NCI-H774 (cell line): ENCODE results near the gene BCL10.

ENCODE experiments used
- DNase-seq: peaks from one replicate; lab custom pipeline; 2025; lab: John Stamatoyannopoulos, UW

The BCL10 gene

DNA sequence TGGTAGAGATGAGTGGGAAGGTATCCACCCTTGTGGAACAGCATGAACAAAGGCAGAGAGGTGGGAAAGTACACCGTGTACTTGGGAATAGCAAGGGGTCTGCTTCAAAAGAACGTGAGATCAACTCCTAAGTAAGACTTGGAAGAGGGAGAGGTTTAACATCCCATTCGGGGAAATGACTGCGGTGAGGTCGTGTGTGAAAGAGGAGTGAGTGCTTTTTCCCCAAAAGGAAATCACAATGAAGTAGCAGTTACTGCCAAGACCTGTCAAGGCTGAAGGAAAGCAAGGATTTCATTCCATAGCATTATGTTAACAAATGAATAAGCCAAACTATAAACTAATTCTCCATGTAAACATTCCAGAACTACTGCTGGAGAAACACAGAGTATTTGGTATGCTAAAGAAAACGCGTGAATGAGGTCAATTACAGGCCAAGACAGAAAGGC, 55.7 kb downstream of the BCL10 start:
- no peak for DNase-seq

DNA sequence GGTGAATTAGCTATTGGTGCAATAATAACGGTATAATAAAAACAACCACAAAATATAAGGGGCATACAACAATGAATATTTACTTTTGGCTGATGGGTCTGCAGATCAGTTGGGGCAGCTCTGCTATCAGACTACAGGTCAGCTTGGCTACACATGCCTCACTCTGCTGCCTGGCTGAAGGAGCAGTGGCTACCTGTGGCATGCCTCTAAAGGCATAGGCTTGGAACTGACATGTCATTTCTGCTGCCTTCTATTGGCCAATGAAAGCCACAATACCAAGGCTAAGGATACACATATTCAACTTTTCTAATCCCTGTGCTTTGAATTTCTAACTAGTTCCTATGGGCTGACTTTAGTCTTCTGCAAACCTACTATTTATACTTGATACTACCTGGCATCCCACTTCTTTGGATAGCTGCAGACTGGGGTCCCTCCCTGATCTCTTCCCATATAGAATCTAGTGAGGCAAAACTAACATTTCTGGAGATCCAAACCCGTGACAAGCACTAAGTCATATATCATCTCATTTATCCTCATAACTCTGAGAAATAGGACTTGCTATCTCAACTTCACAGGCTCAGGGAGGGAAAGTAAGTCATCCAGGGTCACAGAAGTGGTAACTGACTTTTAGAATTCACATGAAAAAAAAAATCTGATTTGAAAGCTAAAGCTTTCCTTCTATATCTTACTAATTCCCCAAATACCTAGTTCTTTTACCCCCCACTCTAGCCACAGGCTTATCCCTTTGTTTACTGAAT, 56.4 kb downstream of the BCL10 start:
- DNase-seq = no peak

DNA sequence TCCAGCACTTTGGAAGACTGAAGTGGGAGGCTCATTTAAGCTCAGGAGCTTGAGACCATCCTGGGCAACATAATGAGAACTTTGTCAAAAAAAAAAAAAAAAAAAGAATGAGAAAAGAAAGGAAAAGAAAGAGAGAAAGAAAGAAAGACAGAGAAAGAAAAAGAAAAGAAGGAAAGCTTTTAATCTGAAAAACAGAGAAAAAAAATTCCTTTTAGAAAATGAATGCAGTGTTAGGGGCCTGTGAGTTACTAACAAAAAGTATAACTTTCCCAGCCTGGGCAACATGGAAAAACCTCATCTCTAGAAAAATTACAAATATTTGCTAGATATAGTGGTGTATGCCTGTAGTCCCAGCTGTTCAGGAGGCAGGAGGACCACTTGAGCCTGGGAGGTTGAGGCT, 59.7 kb downstream of the BCL10 start:
- DNase-seq = no peak
